K562 (cell line): Measurements from ENCODE around the gene FBRS. TPM values are rescaled to one million over a fixed set of nuclear protein-coding genes. Genes with fewer than 3 reads are reported as not detected.

Experiments
- ATF7 ChIP-seq: fragments of 450-650 bp; IDR thresholded peaks from 2 replicates; pipeline ENCODE4 v1.7.1; 2014; ENCODE audit warnings: mild to moderate bottlenecking, moderate library complexity
- CCAR2 ChIP-seq: fragments of 200-400 bp; formaldehyde crosslinking; IDR thresholded peaks from 2 replicates; pipeline ENCODE4 v1.6.1; 2017; ENCODE audit warnings: mild to moderate bottlenecking, low read depth, low read length
- DACH1 ChIP-seq: fragments of 450-650 bp; IDR thresholded peaks from 2 replicates; pipeline ENCODE4 v1.6.1; 2018; ENCODE audit not compliant: partially characterized antibody
- DMBX1 ChIP-seq: fragments of 250-450 bp; sonication (Bioruptor Pico); IDR thresholded peaks from 2 replicates; pipeline ENCODE4 v1.8.0; 2022; ENCODE audit warnings: inconsistent platforms, mild to moderate bottlenecking, moderate library complexity, borderline replicate concordance
- DNMT1 ChIP-seq: fragments of 450-650 bp; IDR thresholded peaks from 2 replicates; pipeline ENCODE4 v1.6.1; 2016; ENCODE audit warnings: antibody characterized with exemption, mild to moderate bottlenecking
- FOSL1 ChIP-seq: fragments of 200-800 bp; sonication (Bioruptor generic); conservative IDR thresholded peaks from 2 replicates; pipeline ENCODE4 v1.6.1; 2016; ENCODE audit warnings: missing genetic modification characterization, missing compliant biosample characterization
- HDAC2 ChIP-seq: fragments of 450-650 bp; IDR thresholded peaks from 2 replicates; pipeline ENCODE4 v1.6.1; 2016; ENCODE audit warnings: mild to moderate bottlenecking
- HOXB6 ChIP-seq: fragments of 250-450 bp; sonication (Bioruptor Pico); IDR thresholded peaks from 2 replicates; pipeline ENCODE4 v1.5.1; 2022; ENCODE audit warnings: mild to moderate bottlenecking, borderline replicate concordance
- JUND ChIP-seq, 2 experiments: IDR thresholded peaks; 2 replicates in 1 of 2; 3 replicates in 1 of 2; pipeline ENCODE4 v1.6.1; 2011; ENCODE audit warnings: borderline replicate concordance in 2 of 2, low read depth in 2 of 2, low read length in 2 of 2, improper control_type of control experiment in 1 of 2, missing biosample characterization in 1 of 2, missing genetic modification characterization in 1 of 2, missing genetic modification reagents in 1 of 2
- MECOM ChIP-seq: fragments of 250-450 bp; sonication (Bioruptor Pico); IDR thresholded peaks from 2 replicates; pipeline ENCODE4 v1.8.0; 2022; ENCODE audit warnings: inconsistent platforms
- MYBL2 ChIP-seq, 2 experiments: fragments of 450-650 bp in 1 of 2; sonication (generic) in 1 of 2; formaldehyde crosslinking in 1 of 2; IDR thresholded peaks; 2 replicates each; pipeline versions ENCODE4 v1.6.1 to v1.8.1; 2017 to 2022; ENCODE audit warnings: borderline replicate concordance in 1 of 2, inconsistent platforms in 1 of 2, low read depth in 1 of 2, mild to moderate bottlenecking in 1 of 2, missing genetic modification reagents in 1 of 2, moderate library complexity in 1 of 2
- NFATC3 ChIP-seq: fragments of 450-650 bp; IDR thresholded peaks from 2 replicates; pipeline ENCODE4 v1.6.1; 2017; ENCODE audit warnings: mild to moderate bottlenecking
- NR1H2 ChIP-seq: sonication (generic); formaldehyde crosslinking; IDR thresholded peaks from 2 replicates; pipeline ENCODE4 v1.4.0; 2020; ENCODE audit warnings: mild to moderate bottlenecking, missing genetic modification reagents
- PRDM10 ChIP-seq: fragments of 450-650 bp; IDR thresholded peaks from 2 replicates; pipeline ENCODE4 v1.6.1; 2018; ENCODE audit not compliant: partially characterized antibody
- RFX5 ChIP-seq: IDR thresholded peaks from 2 replicates; pipeline ENCODE4 v1.6.1; 2011; ENCODE audit warnings: low read depth, mild to moderate bottlenecking, improper control_type of control experiment, low read length
- ZNF140 ChIP-seq: fragments of 250-450 bp; sonication (Bioruptor Pico); IDR thresholded peaks from 2 replicates; pipeline ENCODE4 v1.8.0; 2021; ENCODE audit warnings: moderate library complexity, mild to moderate bottlenecking, inconsistent platforms
- ZNF311 ChIP-seq: fragments of 250-450 bp; sonication (Bioruptor Pico); IDR thresholded peaks from 2 replicates; pipeline ENCODE4 v1.4.0; 2020; ENCODE audit warnings: mild to moderate bottlenecking, moderate library complexity
- polyA plus RNA-seq, 8 experiments: library from polyadenylated mRNA; depleted of rRNA in 4 of 8; stranded (reverse) in 5 of 8; unstranded in 3 of 8; fragments of >200 nt; fragmentation: Nextera tagmentation in 2 of 8; fragmentation: Illumina TruSeq in 1 of 8; extraction: Ambion mirVana in 2 of 8; extraction: Trizol in 1 of 8; gene quantifications; 2 replicates each; pipeline versions ENCODE4 v1.2.1 to v1.2.3, GENCODE V29; 2011 to 2014; ENCODE audit warnings: inconsistent platforms in 1 of 8, missing spikeins in 1 of 8
- total RNA-seq, 7 experiments: library from RNA; depleted of rRNA in 6 of 7; stranded (reverse); fragments of >200 nt in 6 of 7; fragmentation: Illumina TruSeq in 2 of 7; extraction: Trizol in 2 of 7; gene quantifications; 2 replicates each; pipeline versions ENCODE4 v1.2.1 to v1.2.3, GENCODE V29; 2011 to 2021; ENCODE audit warnings: low replicate concordance in 1 of 7
- TF ChIP-seq, protein P1 (sequence below): sonication (generic); formaldehyde crosslinking; IDR thresholded peaks from 2 replicates; pipeline ENCODE4 v1.8.1; 2023; ENCODE audit warnings: mild to moderate bottlenecking, missing genetic modification reagents
- TF ChIP-seq, protein P2 (sequence below), 2 experiments: fragments of 450-650 bp in 1 of 2; sonication (generic) in 1 of 2; formaldehyde crosslinking in 1 of 2; IDR thresholded peaks in 1 of 2; conservative IDR thresholded peaks in 1 of 2; 2 replicates each; pipeline versions ENCODE4 v1.6.1 to v1.8.1; 2016 to 2023; ENCODE audit warnings: mild to moderate bottlenecking in 2 of 2, moderate library complexity in 2 of 2, inconsistent platforms in 1 of 2, missing genetic modification reagents in 1 of 2

FBRS gene
- total and polyA plus RNA-seq, 9 of the 15 experiments (the other 6 are each of a cell fraction or from before 2014, with no cell fraction given): 0.32 to 59.5 (median 13.1) TPM

GRCh38 chr16:30715750-30716445, 57.7 kb downstream of the FBRS start (continued):
- TF ChIP-seq ATF7 (no peak), JUND (IDR thresholded peaks at IDR 0.05; ENCODE audit: borderline replicate concordance, low read depth, low read length) (peak; percentile 15; the same call in 1 of the 2 replicates), JUND (tag; IDR thresholded peaks at IDR 0.05; ENCODE audit: borderline replicate concordance, low read depth, low read length) (peak; percentile 27; the same call in 1 of the 3 replicates), MYBL2 (IDR thresholded peaks at IDR 0.05; ENCODE audit: low read depth) (no peak), MYBL2 (CRISPR knock-in tag; IDR thresholded peaks at IDR 0.05; ENCODE audit: borderline replicate concordance) (no peak), PRDM10 (peak; percentile 44), HDAC2 (no peak), ZNF140 (CRISPR knock-in tag) (no peak), HOXB6 (CRISPR knock-in tag) (no peak), DNMT1 (no peak), CCAR2 (no peak), FOSL1 (peak; percentile 78), RFX5 (no peak), DACH1 (no peak), ZNF311 (CRISPR knock-in tag) (no peak), NR1H2 (no peak), DMBX1 (CRISPR knock-in tag) (no peak), NFATC3 (no peak), MECOM (CRISPR knock-in tag) (no peak)
- TF ChIP-seq, protein P1, sequence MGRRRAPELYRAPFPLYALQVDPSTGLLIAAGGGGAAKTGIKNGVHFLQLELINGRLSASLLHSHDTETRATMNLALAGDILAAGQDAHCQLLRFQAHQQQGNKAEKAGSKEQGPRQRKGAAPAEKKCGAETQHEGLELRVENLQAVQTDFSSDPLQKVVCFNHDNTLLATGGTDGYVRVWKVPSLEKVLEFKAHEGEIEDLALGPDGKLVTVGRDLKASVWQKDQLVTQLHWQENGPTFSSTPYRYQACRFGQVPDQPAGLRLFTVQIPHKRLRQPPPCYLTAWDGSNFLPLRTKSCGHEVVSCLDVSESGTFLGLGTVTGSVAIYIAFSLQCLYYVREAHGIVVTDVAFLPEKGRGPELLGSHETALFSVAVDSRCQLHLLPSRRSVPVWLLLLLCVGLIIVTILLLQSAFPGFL: no peak
- TF ChIP-seq, protein P2, sequence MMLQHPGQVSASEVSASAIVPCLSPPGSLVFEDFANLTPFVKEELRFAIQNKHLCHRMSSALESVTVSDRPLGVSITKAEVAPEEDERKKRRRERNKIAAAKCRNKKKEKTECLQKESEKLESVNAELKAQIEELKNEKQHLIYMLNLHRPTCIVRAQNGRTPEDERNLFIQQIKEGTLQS (IDR thresholded peaks at IDR 0.05): peak; percentile 34
- TF ChIP-seq, protein P2 (CRISPR knock-in tag; conservative IDR thresholded peaks at IDR 0.05): no peak
